Measurements from ENCODE around the gene CCBE1.
"Not testable (repeated sequence)": the region's sequence is repeated elsewhere in the genome, so short reads cannot be mapped to it uniquely, and the experiment has no call there.

Gene CCBE1

GRCh38 chr18:59715966-59716369, 18.7 kb upstream of the CCBE1 start:
- in situ Hi-C loops (cut with MboI; ENCODE audit: low sequenced_read_pairs) = no loop called here

DNA sequence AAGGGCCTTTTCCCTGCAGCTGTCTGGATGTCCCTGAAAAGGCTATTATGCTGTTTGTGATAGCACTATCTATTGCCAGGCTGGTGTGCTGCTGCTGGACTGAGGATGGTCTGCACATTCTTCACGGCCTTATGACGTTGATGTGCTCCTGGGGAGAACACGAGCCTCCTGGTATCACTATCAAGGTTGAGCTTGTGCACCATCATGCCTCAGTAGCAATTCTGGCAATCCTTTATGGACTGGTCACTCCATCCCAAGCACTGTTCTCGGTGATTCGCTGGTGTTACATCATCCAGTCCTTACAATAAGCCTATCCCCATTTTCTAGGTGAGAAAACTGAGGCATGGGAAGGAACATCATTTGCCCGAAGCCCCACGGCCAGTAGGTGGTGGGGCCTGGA, 18.2 kb upstream of the CCBE1 start:
- in situ Hi-C loops (cut with MboI; ENCODE audit: low sequenced_read_pairs) = no loop called here

DNA sequence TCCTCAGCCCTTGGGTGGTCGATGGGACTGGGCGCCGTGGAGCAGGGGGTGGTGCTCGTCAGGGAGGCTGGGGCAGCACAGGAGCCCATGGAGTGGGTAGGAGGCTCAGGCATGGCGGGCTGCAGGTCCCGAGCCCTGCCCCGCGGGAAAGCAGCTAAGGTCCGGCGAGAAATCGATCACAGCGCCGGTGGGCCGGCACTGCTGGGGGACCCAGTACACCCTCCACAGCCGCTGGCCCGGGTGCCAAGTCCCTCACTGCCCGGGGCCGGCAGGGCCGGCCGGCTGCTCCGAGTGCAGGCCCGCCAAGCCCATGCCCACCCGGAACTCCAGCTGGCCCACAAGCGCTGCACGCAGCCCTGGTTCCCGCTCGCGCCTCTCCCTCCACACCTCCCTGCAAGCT, 16.9 kb upstream of the CCBE1 start:
- in situ Hi-C loops (cut with MboI; ENCODE audit: low sequenced_read_pairs) = not testable (repeated sequence)

DNA sequence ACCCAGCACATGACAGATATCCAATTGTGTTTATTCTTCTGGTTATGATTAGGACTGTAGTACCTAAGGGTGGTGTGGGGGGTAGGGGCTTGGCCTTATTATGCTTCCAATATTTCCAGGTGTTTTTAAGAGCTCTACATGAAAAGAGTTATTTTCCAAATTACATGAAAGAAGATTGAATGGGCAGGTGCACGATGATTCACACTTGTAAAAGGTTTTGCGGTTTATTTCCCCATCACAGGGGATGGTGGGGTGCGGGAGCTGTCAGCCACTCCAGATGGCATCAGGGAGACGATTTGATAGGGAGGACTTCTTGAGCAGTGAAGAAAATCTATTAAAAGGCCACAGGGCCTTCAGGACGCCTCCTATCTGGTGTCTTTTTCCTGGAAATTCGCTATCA, 15.1 kb upstream of the CCBE1 start:
- in situ Hi-C loops (cut with MboI; ENCODE audit: low sequenced_read_pairs) = no loop called here

DNA sequence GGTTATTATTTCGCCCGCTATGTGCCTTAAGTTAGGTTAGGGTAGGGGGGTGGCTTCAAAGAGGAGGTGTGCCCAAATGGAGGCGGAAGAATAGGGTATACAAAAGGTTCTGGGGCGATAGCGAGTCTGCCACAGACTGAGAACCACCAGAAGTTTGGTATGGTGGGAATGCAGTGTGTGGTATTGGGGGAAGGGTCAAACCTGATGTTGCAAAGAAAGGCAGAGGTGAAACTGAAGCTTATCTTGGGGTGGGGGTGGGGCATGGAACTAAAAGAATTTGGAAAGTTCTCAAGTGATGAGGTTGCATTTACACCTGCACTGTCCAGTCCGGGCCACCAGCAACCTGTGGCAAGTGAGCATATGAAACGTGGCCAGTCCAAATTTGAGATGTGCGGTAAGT, 11.8 kb upstream of the CCBE1 start:
- in situ Hi-C loops (cut with MboI; ENCODE audit: low sequenced_read_pairs) = no loop called here

DNA sequence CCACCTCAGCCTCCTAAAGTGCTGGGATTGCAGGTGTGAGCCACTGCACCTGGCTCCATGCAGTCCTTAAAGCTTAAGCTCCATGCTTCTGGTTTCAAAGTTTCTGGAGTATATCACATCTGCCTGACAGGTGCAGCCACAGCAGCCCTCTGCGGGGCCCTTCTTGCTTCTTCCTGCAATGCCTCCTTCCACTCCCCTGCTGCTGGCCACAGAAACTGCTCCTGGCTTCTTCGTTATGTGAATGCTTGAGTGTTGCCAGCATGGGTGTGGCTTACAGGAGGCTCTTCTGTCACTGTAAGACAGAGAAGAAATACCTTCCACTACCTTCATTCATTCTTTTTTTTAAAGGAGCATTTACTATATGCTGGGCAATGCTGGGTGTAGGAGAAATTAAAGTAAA, 10.1 kb upstream of the CCBE1 start:
- in situ Hi-C loops (cut with MboI; ENCODE audit: low sequenced_read_pairs) = no loop called here

- in situ Hi-C loops (cut with MboI; ENCODE audit: low sequenced_read_pairs) = no loop called here
Measured at GRCh38 chr18:59706499-59706898, 9.3 kb upstream of the CCBE1 start.

DNA sequence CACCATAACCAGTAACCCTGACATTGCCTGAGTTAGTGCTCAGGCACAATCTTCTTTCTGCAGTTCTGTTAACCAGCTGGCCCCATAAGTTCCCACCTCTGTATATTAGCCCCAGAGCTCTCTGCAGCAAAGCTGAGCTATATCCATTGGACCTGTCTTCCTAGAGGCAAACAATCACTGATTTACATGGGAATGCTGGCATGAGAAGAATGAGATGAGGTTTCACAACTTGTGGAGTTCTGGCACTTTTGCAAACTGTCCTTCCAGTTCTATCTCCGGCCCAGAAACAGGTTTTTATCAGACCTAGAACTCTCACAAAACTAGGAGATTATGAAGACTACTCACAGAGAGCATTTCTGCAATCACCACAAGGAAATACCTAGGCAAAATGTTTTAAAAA, 7.9 kb upstream of the CCBE1 start:
- in situ Hi-C loops (cut with MboI; ENCODE audit: low sequenced_read_pairs) = no loop called here

DNA sequence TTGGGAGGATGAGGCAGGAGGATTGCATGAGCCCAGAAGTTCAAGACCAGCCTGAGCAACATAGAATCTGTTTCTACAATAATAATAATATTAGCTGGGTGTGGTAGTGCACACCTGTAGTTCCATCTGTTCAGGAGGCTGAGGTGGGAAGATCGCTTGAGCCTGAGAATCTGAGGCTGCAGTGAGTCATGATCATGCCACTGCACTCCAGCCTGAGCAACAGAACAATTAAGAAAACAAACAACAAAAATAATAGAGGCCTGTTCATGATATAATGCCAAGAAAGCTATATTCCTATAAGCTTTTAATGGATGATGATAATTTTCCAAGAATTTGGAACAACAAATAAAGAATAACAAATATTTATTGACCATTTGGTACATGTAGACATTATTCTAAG, 6.9 kb upstream of the CCBE1 start:
- in situ Hi-C loops (cut with MboI; ENCODE audit: low sequenced_read_pairs) = no loop called here

- in situ Hi-C loops (cut with MboI; ENCODE audit: low sequenced_read_pairs) = no loop called here
Measured at GRCh38 chr18:59701272-59701671, 4.0 kb upstream of the CCBE1 start.

DNA sequence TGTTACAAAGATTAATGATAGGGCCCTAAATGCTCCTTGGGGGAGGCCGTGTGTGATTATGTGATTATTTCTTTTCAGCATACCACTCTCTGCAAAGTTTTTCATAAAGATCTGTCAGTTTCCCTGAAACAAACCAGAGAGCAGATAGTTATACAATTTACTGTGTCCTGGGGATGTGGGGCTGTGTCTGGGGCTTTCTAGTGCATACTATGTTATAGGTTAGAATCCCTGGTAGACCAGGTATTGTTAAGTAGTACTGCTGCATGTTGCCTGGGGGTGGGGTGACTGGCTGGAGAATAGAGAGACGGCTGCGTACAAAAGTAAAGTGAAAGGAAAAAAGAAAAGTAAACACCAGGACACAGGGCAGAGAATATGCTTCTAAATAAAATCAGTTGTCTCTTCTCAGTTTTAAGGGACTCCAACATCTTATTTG, 3.3 kb upstream of the CCBE1 start:
- in situ Hi-C loops (cut with MboI; ENCODE audit: low sequenced_read_pairs) = no loop called here

DNA sequence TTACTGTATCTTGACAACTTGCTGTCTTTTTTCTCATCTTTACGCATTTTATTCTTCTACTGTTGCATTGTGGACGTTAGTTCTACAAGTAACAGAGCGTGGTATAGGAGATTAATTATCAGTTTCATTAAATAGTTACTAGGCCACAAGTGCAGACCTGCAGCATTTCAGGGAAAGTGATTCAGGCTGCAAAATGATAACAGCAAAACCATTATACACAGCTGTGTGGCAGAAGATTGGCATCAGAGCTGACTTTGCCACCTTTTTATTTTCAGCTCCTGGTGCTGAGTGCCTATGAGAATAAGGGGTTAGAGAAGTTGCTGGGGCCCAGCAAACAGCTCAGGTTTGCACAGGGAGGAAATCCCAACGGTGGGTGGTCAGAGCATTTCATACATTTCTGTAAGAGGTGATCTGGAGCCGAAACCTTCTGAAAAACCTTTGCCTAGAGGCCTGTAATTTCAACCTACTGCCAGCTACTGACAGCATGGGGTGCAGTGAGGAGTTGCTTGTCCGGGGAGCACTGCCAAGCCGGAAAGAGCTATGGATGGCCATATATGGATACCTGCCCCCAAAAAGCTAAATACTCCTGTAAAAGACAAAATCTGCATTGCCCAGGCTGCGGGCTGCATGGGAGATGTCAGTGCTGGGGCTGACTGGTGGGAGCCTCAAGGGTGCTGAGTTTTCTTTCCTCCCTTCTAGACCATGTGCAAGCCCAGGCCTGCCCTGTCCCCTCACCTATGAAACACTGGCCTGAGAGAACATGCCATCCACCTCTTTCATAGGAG, 2.7 kb upstream of the CCBE1 start:
- in situ Hi-C loops (cut with MboI; ENCODE audit: low sequenced_read_pairs) = no loop called here

- in situ Hi-C loops (cut with MboI; ENCODE audit: low sequenced_read_pairs) = no loop called here
Measured at GRCh38 chr18:59699061-59699460, 1.8 kb upstream of the CCBE1 start.

DNA sequence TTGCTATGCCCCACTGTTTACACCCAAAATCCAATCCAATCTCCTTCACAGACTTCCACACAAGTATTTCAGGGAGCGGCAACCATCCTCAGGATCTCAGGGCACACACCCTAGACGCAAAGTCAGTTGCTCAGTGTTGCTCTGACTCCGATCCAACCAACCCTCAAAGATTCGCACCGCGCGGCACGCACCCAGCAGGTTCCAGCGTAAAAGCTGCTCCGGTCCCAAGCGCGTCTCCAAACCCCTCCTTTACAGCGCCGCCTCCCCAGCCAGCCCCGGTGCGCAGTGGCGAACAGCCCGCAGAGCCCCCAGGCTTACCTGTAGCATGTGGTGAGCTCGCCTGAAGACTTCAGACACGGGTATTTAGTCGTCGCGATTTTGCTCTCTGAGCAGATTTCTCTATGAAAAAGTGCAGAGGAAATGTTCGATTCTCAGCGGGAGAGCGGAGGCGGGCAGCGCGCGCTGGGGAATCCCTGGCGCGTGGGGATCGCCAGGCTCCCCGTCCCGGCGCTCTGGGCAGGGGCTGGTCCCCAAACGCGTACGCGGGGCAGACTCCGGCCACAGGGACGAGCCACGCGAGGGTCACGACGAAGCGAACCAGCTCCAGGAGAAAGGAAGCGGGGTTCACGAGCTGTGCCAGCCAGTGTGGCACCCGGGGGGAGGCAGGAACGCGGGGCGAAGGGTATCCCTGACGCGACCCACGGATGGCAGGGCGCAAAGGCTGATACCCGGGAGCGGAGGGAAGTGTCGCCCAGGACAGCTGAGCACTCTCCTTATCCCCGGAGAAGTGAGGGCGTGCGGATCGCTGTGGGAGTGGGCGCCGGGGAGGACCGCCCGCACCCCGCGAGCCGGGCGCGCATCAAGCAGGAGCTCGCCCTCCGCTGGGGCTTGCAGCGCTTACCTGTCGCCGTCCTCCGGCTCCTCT, 650 bp downstream of the CCBE1 start:
- in situ Hi-C loops (cut with MboI; ENCODE audit: low sequenced_read_pairs) = no loop called here

GRCh38 chr18:59695551-59695950, 1.7 kb downstream of the CCBE1 start:
- in situ Hi-C loops (cut with MboI; ENCODE audit: low sequenced_read_pairs) = no loop called here

- in situ Hi-C loops (cut with MboI; ENCODE audit: low sequenced_read_pairs) = no loop called here
Measured at GRCh38 chr18:59694824-59695223, 2.4 kb downstream of the CCBE1 start.

DNA sequence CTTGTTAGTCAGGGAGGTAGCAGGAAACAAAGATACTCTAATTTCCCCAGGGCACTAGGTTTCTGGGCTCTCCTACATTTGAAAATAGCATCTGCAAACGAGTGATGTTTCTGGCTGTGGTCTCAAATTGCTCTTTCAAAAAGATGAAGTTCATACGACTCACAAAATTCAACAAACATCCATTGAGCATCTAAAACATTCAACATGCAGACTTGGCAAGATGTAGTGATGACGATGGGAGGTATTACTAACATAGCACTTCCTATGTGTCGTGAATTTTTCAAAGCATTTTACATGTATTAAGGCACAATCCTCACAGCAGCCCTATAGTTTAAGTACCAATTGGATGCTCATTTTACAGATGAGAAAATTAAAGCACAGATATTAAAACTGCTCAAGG, 5.2 kb downstream of the CCBE1 start:
- in situ Hi-C loops (cut with MboI; ENCODE audit: low sequenced_read_pairs) = no loop called here

DNA sequence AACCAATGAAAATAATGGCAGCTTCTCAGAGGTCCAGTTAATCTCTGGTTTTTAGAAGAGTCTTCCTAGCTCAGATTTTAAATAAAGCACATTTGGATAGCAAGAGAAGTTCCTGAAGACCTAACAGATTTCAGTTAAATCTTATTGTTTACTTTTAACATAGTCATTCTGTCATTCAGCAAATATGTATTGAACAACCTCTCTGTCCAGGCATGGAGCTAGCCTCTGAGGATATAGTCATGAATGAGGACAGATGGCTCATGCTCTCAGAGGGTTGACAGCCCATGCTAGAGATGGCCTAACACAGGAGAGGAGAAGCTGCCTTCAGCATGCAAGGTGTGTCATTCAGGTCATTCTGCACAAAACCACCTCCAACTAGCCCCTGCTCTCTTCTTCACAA, 6.2 kb downstream of the CCBE1 start:
- in situ Hi-C loops (cut with MboI; ENCODE audit: low sequenced_read_pairs) = no loop called here

- in situ Hi-C loops (cut with MboI; ENCODE audit: low sequenced_read_pairs) = no loop called here
Measured at GRCh38 chr18:59690186-59690982, 6.8 kb downstream of the CCBE1 start.

- in situ Hi-C loops (cut with MboI; ENCODE audit: low sequenced_read_pairs) = no loop called here
Measured at GRCh38 chr18:59689756-59690155, 7.5 kb downstream of the CCBE1 start.

DNA sequence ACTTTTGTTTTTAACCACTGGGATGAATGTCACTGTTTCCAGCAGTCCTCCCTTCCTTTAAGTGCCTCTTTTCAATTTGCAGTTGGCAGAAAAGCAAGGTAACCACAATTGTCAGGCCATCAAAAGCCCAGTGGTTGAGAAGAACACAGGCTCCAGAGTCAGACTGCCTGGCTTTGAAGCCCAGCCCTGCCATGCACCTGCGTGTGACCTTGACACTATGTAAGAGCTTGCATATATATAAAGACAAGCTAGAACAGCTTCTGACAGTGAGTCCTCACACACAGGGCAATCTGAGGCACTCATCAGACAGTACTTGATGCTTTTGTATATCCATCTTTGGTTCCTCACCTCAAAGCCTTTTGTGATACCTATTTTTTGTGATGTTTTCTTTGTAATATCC, 11.0 kb downstream of the CCBE1 start:
- in situ Hi-C loops (cut with MboI; ENCODE audit: low sequenced_read_pairs) = no loop called here
